Fibroblast of skin of scalp (primary cell): ENCODE measurements around the gene MAB21L1.

ENCODE experiments used
- DNase-seq: peaks from one replicate; pipeline ENCODE4 v3.0.0-alpha.2; 2013

MAB21L1 gene

DNA sequence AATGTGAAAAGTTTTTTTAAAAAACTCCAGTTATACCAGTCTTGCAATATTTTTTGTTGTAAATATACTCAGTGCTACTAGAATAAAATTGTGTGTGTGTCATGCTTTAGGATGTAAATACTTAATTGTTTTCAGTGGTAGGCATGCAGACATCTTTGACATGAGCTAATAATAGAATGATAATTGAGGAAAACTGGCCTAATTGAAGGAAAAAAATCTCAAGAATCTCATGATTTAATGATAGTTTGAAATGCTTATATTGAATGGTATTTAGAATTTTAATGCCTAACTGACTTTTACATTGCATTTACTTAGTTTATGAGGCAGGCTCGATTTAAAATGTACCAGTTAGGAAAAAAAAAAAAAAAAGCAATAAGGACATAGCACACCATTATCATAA, 3.2 kb upstream of the MAB21L1 start:
- no peak for DNase-seq

DNA sequence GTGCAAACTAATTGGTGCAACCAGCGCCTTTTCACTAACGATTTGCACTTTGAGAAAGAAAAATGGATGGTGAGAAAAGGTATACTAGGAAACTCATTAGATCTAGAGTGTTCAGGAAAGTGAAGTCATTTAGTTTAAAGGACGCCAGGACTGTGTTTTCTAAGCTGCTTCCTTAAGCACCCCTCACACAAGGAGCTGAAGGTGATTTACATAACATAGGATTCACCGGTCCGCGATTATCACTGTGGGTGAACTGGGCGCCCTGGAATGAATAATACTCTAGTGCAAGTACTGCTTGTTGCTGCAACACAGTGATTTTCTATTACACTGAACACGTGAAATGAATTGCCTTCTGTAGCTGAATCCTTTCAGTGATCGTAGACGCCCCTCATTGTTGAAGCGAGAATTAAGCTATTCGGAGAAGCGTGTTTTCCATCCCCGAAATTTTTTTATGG, 2.6 kb upstream of the MAB21L1 start:
- no peak for DNase-seq

DNA sequence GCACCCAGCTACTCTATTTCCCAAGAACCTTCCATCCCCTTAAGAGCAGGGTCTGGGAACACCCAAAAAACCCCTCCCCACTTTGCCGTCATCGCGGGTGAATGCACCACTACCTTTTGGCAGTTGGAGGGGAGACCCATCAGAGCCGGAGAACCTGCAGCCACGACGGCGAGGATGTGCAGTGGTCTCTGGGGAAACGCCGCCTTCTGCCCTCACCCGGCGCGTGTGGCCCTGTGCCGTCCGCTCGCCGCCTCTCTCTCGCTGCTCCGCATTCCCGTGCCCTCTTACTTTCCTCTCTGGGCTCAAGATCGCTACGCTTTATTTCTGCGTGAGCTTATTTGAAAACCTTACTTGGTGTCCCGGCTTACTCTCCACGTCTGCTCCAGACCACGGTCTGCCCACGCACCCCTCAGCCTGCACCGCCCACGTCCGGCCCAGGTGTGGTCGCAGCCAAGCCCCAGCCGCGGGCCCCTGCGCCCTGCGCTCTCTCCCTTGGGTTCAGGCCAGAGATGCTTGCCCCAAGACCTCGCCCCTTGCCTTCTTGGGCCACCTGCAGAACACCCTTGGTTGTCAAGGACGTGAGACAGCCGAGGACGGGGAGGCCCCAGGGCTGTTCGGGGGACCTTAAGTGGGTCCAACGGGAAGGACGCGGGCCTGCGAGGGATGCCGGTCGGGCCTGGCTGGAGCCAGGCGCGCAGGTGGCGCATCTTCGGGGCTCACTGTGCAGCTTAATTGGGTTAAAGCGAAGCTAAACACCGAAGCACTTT, 2.0 kb upstream of the MAB21L1 start:
- DNase-seq: no peak

DNA sequence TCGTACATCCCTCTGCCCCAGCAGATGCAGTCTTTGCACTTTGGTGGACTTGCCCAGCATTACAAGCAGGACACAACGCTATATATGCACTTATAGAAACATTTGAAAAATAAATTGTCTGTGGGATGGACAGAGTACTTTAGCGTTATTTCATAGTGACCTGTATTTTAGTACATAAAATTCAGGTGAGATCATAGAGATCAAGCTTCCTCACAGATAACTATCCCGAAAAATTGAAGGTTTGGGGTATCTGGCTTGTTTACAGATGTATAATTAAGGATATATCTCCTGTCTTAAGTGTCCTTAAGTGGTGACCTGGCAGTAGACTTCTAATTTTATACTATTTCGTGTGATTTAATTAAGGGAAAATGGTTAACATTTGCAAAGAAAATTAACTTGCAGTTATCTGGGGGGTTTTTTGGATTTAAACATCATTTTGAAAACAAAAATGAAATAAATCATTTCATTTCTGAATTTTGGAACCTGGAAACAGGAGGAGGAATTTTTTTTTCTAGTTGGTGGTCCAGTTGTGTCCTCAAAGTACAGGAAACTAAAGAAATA, 977 bp upstream of the MAB21L1 start:
- no peak for DNase-seq

DNA sequence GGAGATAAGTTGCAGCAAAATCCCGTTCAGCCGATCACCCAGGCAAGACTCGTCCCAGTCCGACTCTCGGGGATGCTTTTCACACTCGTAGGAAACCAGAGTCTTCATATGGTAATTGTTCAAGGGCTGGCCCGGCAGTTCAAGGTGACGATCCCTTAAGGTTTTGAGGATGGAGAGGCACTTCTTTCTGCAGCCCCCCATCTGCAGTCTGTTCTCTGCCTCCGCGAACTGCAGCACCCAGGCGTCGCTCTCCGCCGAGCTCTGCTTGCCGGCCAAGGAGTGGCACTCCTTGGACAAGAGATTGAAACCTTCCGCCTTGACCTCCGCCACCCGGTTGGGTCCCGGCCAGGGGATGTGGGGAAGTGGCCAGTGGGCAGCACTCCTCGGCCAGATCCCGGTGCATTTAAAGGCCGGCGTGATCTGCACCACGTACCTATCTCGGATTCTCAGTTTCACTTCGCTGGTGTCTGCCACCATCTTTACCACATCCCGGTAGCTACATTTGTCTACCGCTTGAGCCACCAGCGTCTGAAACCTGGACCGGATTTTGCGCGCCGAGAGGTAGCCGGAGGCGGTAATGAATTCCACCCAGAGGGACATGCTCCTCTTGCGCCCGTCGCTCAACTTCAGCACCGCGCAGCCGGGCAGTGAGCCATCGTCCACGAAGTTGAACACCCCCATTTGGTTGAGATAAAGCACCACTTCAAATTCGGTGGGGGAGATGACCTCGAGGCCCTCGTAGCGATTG, 1.1 kb downstream of the MAB21L1 start:
- DNase-seq: peak; percentile 55

DNA sequence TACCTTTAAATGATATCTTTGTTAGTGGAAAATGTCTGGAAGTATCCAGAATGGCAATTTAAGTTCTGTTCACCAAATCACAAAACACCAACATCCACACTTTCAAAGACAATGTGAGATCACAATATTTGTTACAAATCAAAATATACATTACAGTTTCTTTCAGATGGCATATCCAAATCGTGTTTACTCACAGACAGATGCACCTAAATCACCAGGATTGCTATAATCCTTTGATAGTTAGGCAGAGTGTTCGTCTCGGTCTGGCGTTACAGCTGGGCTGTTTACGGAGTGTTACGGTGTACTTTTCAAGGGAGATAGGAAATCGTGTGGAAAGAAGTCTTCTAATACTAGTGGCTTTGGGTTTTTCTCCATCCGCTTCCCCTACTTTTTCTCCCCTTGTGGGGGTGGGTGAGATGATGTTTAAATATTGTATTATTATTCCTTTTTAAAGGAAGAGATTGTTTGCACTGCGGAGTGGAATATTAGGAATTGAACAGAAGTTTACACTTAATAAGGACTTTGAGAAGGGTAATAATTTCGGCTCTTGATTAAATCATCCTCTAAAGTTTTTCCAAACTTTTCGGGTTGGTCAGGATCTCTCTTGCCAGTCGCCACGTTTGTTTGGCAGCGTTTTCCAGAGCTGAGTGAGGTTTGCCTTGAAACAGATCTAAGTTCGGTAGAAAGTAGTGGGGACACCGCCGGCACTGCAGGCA, 1.8 kb downstream of the MAB21L1 start:
- peak; percentile 42 for DNase-seq

DNA sequence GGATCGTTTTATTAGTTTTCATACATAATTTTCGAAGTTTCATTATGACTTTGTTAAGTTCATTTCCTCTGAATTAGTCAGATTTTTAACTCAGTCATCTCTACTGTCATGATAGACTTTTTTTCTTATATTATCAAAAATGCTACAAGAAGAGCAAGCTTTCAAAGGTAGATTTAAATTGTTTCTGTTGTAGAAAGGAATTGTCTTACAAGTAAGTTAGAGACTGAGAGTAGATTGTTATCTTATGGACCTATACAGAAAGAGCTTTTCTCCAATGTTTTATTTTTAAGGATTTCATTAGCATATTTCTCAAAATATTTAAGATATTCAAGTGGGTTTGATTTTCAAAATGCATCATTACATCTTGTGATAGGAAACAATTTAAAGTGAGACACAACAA, 2.7 kb downstream of the MAB21L1 start:
- DNase-seq: no peak

DNA sequence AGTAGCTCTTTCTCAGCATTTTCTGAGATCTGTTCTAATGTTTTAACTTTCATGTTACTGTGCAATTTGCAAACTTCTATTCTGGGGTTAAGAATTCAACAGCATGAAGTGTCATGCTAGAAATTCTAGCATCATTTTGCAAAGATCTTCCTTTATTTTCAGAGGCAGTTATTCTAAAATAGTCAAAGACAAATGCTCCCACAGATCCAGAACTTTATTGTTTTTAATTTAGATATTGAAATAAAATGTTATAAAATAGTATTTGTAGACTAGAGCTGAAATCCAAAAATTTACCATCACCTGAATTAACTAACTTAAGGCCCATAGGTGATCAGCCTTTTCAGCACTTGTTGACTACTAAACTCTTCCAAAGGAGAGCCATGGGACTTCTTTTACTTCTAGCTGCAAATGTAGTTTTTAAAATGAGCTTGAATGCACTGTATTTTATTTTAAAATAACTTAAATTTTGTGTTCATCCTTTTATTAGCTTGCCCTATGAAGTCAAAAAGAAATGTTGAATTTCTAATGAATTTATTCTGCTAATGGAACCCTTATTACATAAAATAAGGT, 3.2 kb downstream of the MAB21L1 start:
- DNase-seq: no peak

DNA sequence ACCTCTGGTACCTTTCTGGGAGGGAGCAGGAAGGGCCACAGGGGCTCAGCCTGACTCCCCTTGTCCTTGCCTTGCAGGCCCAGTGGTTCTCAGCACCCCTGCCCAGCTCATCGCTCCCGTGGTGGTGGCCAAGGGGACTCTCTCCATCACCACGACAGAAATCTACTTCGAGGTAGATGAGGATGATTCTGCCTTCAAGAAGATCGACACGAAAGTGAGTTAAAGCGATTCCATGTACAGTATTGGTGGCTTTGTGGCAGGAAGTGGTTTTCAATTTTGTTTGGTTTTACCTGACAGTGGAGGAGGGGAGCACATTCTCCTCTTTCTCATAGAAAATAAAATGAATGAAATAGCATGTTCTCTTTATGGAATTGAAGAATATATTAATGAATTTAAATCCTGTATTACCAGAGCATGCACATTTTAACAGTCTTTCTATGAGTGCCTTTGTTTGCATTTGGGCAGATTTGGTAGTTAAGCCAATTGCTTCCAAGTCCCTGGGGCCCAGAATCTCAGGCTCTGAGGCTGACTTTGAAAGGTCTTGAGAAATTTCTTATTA, 4.1 kb downstream of the MAB21L1 start:
- no peak for DNase-seq

DNA sequence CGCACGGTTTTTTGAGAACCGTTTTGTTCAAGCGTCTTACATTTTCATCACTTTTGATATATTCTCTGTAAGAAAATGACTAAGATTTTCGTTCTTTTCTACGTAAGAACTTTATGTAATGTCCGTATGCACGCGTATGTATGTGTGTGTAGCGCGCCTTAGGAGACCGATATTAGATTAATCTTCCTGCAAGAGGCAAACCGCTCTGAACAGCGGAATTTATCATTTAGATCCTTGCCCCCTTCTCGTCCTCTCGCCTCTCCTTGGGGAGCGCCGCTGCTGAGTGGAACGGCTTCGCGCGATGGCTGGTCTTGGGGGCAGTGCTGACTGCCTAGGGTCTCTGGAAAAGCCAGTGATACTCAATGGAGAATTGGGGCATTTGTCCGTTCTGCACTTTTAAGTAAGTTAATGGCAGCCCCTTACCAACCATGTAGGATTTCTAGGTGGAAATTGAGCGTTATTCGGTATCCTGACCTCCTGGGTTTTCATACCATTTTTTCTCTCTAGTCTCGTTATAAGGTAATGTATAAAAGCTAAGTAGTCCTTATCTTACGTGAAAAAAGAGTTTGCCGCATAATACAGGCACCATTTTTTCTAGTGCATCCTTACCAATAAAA, 4.7 kb downstream of the MAB21L1 start:
- DNase-seq: no peak

DNA sequence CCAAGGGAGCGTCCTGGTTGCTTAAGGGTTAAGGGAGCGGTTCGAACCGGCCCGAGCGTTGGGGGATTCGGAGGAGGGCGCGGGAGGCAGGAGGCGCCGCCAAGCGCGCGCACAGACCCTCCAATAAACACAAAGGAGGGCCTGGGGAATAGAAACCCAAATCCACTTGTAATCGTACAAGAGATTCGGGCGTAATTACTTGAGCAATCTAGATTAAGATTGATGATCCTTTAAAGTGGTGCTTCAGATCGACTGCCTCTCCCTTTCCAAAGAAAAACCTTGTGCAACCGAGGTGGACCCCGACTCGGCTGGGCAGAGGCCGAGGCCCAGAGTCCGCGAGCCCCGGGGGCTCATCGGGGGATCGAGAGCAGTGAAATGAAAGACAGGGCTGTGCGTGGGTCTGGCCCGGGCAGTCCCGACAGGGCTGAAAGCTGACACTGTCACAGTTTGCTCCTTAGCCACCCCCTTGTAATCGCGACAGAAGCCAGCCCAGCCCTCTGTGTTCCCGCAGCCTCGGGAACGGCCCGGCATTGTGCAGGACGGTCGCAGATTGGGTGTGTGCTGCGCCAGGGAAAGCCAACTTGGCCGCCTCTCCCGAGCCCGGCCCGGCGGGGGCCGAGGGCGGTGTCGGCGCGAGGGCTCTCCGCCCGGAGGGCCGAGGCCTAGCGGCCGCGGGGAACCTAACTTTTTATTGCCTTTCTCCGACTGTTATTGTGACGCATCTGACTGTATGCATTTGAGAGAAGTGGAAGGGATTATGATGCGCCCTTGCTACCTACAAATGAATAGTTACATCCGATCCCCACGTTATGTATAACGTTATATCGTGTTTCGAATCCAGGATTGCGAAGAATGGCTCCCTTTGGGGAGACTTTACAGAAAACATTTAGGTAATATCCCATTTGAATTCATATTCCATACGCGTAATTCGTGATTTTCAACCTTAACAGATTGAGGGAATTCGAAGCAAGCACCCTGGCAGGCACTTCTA, 5.5 kb downstream of the MAB21L1 start:
- peak; percentile 30 for DNase-seq

DNA sequence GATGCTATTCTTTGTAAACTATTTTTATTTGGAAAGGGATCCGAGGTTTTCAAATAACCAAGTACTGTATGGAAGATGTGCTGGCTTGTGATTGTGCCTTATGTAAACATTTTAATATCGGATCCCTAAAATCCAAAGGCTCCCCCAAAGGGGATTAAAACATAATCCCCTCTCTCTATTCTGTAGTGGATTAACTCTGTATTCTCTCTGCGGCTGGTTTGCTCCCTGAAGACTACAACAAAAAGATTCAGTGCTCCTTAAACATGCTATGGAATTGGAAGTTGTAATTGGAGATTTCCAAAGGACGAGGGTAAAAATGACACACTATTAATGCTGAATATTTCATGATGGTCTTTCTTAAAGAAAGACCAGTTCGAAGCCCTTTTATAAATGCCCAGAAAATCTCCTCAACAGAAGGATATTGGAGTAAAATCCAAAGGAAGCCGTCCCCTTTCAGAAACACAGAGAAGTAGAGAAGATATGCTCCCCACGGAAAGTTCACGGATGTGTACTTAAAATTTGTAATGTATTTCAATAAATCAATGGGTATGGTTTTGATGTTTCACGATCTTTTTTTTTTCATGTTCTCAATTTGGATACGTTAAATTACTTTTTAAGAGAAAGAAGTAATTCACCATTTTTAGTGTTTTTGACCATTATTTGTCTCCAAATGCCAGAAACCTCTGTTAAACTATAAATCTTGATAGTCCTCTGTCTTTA, 6.5 kb downstream of the MAB21L1 start:
- no peak for DNase-seq

DNA sequence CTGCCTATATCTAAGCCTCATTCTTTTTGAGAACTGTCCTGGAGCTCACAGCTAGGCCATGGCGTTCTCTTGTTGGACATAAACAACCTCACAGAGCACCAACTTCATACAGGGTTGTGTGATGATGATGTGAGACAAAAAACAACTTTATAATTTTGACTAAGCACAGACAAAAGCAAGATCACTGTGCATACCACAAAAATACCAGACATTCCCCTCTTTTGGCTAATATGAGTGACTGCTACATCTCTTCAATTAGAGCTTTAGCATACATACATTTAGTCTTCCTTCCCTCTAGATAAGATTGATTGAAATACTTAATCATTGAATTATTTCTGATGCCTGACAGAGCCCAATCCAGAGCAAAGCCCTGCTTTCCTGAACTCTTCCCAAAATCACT, 8.3 kb downstream of the MAB21L1 start:
- DNase-seq: peak; percentile 64

DNA sequence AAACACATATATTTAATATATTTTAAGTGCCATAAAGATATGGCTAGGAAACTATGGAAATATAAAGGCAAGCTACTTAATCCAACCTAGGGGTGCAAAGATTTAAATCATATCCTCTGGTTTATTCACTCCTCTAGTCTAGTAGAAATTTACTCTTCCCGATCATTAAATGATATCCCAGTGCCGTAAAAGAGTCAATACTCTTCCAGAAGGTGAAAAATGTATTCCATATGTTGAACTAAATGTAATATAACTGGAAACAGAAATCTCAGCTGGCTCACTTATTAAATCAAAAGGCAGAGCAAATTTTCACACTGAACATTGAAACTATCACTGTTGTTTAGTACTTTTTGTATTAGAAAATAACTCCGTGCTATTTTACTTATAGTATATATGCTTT, 11.1 kb downstream of the MAB21L1 start:
- DNase-seq: no peak

DNA sequence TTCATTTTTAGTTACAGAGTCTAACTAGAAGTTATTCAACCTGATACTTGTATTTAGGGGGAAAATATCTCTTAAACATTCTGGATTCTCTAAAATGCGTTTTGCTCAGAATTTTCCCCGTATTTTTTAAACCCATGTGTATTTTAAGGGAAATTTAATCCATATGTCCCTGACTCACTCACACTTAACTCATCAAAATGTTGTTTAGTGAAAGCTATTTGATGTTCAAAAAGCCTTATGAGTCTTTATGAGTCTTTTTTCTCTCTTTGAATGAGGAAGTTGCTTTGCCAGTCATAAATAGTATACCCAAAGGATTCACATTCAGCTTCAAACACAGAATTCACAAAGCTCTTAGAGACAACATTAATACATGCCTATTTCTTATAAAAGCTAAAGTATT, 16.4 kb downstream of the MAB21L1 start:
- DNase-seq: peak; percentile 36

DNA sequence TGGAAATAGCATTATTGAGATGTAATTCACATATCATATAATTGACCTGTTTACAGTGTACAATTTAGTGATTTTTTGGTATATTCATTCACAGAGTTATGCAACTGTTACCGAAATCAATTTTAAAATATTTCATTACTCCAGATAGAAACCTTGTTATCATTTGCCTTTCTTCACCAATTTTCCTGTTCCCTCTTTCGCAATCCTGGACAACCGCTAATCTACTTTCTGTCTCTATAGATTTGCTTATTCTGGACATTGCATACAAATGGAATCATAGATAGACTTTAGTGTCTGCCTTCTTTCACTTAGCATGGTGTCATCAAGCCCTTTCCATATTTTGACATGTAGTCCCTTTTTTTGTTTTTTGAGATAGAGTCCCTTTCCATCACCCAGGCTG, 19.2 kb downstream of the MAB21L1 start:
- DNase-seq: no peak

DNA sequence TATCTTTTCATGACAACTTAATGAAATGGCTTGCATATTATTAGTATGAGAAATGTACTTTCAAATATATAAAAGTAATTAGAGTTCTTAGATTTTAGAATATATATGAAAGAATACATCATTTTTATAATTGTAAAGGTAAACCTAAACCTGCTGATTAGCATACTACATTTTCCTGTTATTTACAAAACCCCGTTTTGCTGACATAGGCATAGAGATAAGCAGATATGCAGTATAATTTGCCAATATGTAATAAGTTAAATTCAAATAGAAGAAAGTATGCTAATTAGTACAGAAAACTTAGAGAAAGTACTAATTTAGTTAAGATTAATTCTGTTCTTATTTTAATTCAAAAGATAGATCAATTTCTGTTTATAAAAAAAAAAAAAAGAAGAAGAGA, 21.5 kb downstream of the MAB21L1 start:
- no peak for DNase-seq

DNA sequence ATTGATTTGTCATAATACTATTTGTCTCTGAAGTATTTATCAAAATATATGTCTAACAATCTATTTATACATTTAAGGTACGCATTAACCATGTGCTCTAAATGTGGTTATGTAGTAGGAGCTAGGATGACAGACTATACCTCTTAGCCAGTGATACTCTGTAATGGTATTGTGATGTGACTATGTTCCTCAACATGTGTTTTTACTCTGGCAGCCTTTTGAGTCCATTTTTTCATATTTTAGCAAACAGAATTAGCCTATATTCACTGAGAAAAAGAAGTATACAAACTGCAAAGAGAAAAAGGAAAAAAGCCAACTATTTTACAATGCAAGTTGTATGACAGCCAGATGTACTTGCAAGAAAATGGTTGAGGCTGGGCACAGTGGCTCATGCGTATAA, 26.7 kb downstream of the MAB21L1 start:
- DNase-seq: no peak

DNA sequence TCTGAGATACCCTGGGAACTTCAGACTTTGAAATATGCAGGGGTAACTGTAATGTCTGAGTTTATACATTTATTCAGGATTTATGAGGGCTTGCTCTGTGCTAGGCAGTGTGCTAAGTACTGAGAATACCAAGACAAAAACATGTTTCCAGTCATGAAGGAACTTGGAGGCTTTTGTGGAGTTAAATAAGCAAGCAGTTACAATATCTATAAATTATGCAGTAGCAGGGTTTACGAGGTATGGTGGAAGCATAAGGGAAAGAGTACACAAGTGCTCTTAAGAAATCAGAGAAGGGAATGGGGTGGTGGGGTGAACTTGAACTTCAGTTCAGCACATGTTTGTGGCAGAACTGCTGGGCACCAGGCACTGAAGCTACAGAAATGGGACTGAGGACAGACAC, 28.0 kb downstream of the MAB21L1 start:
- no peak for DNase-seq
